T-helper 1 cell (primary cell): Measurements from ENCODE around the gene C1QB.
A peak's percentile ranks its signal among the peaks of the same experiment; 100 is the strongest.
"Not testable (repeated sequence)": the region's sequence is repeated elsewhere in the genome, so short reads cannot be mapped to it uniquely, and the experiment has no call there.

Source experiments
- DNase-seq, 5 donors: peaks; one replicate each; pipeline ENCODE4 v3.0.0-alpha.2; 2012 to 2020

Gene C1QB

GRCh38 chr1:22702296-22703085 lies 49.5 kb downstream of the C1QB start:
- DNase-seq, result no peak

DNA sequence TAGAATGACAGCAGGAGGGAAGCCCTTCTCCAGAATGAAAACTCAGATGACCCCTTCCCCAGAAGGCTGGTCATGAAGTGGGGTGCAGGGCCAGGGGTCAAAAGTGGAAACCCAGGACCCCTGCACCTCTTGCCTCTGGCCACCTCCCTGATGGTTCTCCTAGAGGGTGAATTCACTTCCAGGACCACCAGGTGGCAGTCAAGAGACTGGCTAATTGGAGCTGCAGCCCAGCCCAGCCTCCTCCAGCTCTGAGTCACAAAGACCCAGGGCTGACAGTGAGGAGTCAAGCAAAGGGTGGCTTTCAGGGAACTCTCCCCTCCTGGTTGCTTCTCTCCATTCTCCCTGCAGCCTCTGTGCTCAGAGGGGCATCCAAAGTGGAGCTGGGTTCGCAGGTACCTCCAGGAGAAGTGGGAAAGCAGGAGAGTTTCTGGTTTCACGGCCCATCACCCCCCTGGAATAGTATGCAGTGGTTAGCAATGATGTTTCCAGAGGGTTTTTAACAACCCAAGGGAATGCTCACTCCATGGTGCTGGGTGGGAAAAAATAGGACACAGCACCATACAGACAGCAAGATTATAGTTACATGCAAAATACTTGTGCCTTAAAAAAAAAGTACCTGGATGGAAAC lies 51.5 kb downstream of the C1QB start:
- peak; percentile 15 to 64 (median 51) for DNase-seq

GRCh38 chr1:22705586-22705985 lies 52.5 kb downstream of the C1QB start:
- no peak for DNase-seq

DNA sequence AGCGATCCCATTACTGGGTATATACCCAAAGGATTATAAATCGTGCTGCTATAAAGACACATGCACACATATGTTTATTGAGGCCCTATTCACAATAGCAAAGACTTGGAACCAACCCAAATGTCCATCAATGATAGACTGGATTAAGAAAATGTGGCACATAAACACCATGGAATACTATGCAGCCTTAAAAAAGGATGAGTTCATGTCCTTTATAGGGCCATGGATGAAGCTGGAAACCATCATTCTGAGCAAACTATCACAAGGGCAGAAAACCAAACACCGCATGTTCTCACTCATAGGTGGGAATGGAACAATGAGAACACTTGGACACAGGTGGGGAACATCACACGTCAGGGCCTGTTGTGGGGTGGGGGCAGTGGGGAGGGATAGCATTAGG lies 53.1 kb downstream of the C1QB start:
- not testable (repeated sequence) for DNase-seq

GRCh38 chr1:22708777-22709176 lies 55.7 kb downstream of the C1QB start:
- no peak for DNase-seq

DNA sequence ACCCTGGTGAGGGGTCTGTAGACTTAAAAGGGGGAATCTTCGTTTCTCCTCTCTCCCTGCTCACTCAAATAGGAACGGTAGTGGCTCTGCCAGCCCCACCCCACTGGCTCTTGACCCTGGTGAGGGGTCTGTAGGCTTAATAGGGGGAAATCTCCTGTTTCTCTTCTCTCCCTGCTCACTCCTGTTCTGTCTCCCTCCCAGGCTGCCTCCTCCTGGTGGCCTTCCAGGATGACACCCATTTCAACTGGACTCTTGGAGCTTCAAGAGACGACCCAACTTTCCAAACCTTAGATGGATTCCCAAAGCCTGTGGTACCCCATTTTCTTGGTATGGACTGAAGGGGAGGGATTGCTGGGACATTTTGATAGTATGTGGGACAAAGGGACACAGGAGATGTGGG lies 56.2 kb downstream of the C1QB start:
- DNase-seq, result no peak

GRCh38 chr1:22709891-22710700 lies 57.1 kb downstream of the C1QB start:
- no peak for DNase-seq

DNA sequence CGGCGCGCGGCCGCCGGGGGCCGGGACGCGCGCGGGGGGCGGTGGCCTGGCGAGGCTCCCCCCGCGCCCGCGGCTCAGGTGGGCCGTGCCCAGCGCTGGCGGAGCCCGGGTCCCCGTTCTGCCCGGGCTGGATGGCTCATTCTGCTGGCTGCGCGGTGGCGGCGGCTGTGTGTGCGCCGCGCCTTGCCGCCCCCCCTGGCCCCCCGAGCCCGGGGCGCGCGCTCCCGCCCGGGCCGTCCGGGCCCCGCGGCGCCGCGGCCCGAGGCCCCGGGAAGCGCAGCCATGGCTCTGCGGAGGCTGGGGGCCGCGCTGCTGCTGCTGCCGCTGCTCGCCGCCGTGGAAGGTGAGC lies 57.6 kb downstream of the C1QB start, which contains the start of gene EPHB2:
Gene EPHB2, plus strand, starts transcription at position 139 of the 349 bp plus-strand sequence. Its CDS starts 144 bp downstream, at position 283.
- no peak for DNase-seq

DNA sequence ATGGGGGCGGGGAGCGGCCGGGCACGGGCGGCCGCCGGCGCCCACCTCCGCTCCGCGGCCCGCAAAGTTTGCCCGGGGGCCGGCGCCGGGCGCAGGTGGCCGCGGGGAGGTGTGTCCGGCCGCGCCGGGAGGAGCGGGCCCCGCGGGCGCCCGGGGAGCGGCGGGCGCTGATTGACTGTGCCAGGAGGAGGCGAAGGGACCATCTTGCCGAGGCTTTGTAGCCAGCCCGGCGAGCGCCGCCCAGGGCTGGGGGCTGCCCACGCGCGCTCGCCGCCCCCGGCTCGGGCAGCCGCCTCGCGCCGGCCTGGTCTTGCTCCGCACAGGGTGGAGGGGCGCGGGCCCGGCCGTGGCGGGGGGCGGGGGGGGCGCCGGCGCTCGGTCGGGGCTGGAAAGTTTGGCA lies 58.0 kb downstream of the C1QB start:
- DNase-seq, result no peak
